ENCODE results near the gene SOX10.
"Not testable (repeated sequence)": the region's sequence is repeated elsewhere in the genome, so short reads cannot be mapped to it uniquely, and the experiment has no call there.

Gene SOX10

GRCh38 chr22:37982938-37983859, 1.2 kb downstream of the SOX10 start:
- no peaks in the 10 kb centered on the region for H3K36me3 ChIP-seq (ENCODE audit: control insufficient read depth, insufficient read depth, low read length)
- H3K27me3 ChIP-seq (ENCODE audit: control insufficient read depth, insufficient read depth, low read length) = peaks cover 29% of the 10 kb centered on the region
- peaks cover 33% of the 10 kb centered on the region for H3K4me1 ChIP-seq (ENCODE audit: control insufficient read depth, insufficient read depth, low read length)
- H3K9me3 ChIP-seq (ENCODE audit: control insufficient read depth, insufficient read depth, low read depth, low read length) = no peaks in the 10 kb centered on the region
- H3K9ac ChIP-seq (ENCODE audit: low read length) = peak overlapping the region; percentile 37
- peak overlapping the region; percentile 60 for H3K4me3 ChIP-seq (ENCODE audit: low read depth, low read length)
- no peak overlapping the region for H3K27ac ChIP-seq (ENCODE audit: low read depth, low read length)

GRCh38 chr22:37982151-37982785, 2.1 kb downstream of the SOX10 start:
- peaks cover 29% of the 10 kb centered on the region for H3K27me3 ChIP-seq (ENCODE audit: control insufficient read depth, insufficient read depth, low read length)
- peaks cover 33% of the 10 kb centered on the region for H3K4me1 ChIP-seq (ENCODE audit: control insufficient read depth, insufficient read depth, low read length)
- no peaks in the 10 kb centered on the region for H3K36me3 ChIP-seq (ENCODE audit: control insufficient read depth, insufficient read depth, low read length)
- H3K9me3 ChIP-seq (ENCODE audit: control insufficient read depth, insufficient read depth, low read depth, low read length) = no peaks in the 10 kb centered on the region
- H3K27ac ChIP-seq (ENCODE audit: low read depth, low read length) = no peak overlapping the region
- no peak overlapping the region for H3K4me3 ChIP-seq (ENCODE audit: low read depth, low read length)
- H3K9ac ChIP-seq (ENCODE audit: low read length) = no peak overlapping the region

- H3K27ac ChIP-seq (ENCODE audit: low read depth, low read length) = no peak overlapping the region
- peaks cover 33% of the 10 kb centered on the region for H3K4me1 ChIP-seq (ENCODE audit: control insufficient read depth, insufficient read depth, low read length)
- no peaks in the 10 kb centered on the region for H3K9me3 ChIP-seq (ENCODE audit: control insufficient read depth, insufficient read depth, low read depth, low read length)
- H3K27me3 ChIP-seq (ENCODE audit: control insufficient read depth, insufficient read depth, low read length) = peaks cover 29% of the 10 kb centered on the region
- no peak overlapping the region for H3K9ac ChIP-seq (ENCODE audit: low read length)
- H3K4me3 ChIP-seq (ENCODE audit: low read depth, low read length) = no peak overlapping the region
- H3K36me3 ChIP-seq (ENCODE audit: control insufficient read depth, insufficient read depth, low read length) = no peaks in the 10 kb centered on the region
These were observed 2.9 kb downstream of the SOX10 start for GRCh38 chr22:37981282-37982011.

- H3K27ac ChIP-seq (ENCODE audit: low read depth, low read length) = no peak overlapping the region
- peaks cover 24% of the 10 kb centered on the region for H3K27me3 ChIP-seq (ENCODE audit: control insufficient read depth, insufficient read depth, low read length)
- peaks cover 7% of the 10 kb centered on the region; the same call in 1 of the 2 replicates for H3K36me3 ChIP-seq (ENCODE audit: control insufficient read depth, insufficient read depth, low read length)
- no peak overlapping the region for H3K4me3 ChIP-seq (ENCODE audit: low read depth, low read length)
- no peaks in the 10 kb centered on the region for H3K9me3 ChIP-seq (ENCODE audit: control insufficient read depth, insufficient read depth, low read depth, low read length)
- peaks cover 24% of the 10 kb centered on the region for H3K4me1 ChIP-seq (ENCODE audit: control insufficient read depth, insufficient read depth, low read length)
- no peak overlapping the region for H3K9ac ChIP-seq (ENCODE audit: low read length)
These were observed 4.6 kb downstream of the SOX10 start for GRCh38 chr22:37979782-37980181.

GRCh38 chr22:37976547-37976946, 7.8 kb downstream of the SOX10 start:
- Histone ChIP-seq H3K27ac (ENCODE audit: low read depth, low read length) (no peak overlapping the region), H3K9ac (ENCODE audit: low read length) (no peak overlapping the region), H3K4me1 (ENCODE audit: control insufficient read depth, insufficient read depth, low read length) (peaks cover 22% of the 10 kb centered on the region), H3K27me3 (ENCODE audit: control insufficient read depth, insufficient read depth, low read length) (peaks cover 2% of the 10 kb centered on the region; the same call in 1 of the 2 replicates), H3K9me3 (ENCODE audit: control insufficient read depth, insufficient read depth, low read depth, low read length) (no peaks in the 10 kb centered on the region), H3K4me3 (ENCODE audit: low read depth, low read length) (no peak overlapping the region), H3K36me3 (ENCODE audit: control insufficient read depth, insufficient read depth, low read length) (peaks cover 8% of the 10 kb centered on the region; the same call in 1 of the 2 replicates)

GRCh38 chr22:37976022-37976421, 8.3 kb downstream of the SOX10 start:
- H3K27me3 ChIP-seq (ENCODE audit: control insufficient read depth, insufficient read depth, low read length); H3K36me3 ChIP-seq (ENCODE audit: control insufficient read depth, insufficient read depth, low read length); H3K27ac ChIP-seq (ENCODE audit: low read depth, low read length); H3K9ac ChIP-seq (ENCODE audit: low read length); H3K9me3 ChIP-seq (ENCODE audit: control insufficient read depth, insufficient read depth, low read depth, low read length); H3K4me3 ChIP-seq (ENCODE audit: low read depth, low read length): not testable (repeated sequence)
- peaks cover 27% of the 10 kb centered on the region for H3K4me1 ChIP-seq (ENCODE audit: control insufficient read depth, insufficient read depth, low read length)

- Histone ChIP-seq H3K4me1 (ENCODE audit: control insufficient read depth, insufficient read depth, low read length) (peaks cover 26% of the 10 kb centered on the region), H3K27me3 (ENCODE audit: control insufficient read depth, insufficient read depth, low read length) (no peaks in the 10 kb centered on the region), H3K9me3 (ENCODE audit: control insufficient read depth, insufficient read depth, low read depth, low read length) (no peaks in the 10 kb centered on the region), H3K27ac (ENCODE audit: low read depth, low read length) (no peak overlapping the region), H3K9ac (ENCODE audit: low read length) (no peak overlapping the region), H3K36me3 (ENCODE audit: control insufficient read depth, insufficient read depth, low read length) (peaks cover 8% of the 10 kb centered on the region; the same call in 1 of the 2 replicates), H3K4me3 (ENCODE audit: low read depth, low read length) (no peak overlapping the region)
These were observed 9.2 kb downstream of the SOX10 start for GRCh38 chr22:37975153-37975552.

- H3K9me3 ChIP-seq (ENCODE audit: control insufficient read depth, insufficient read depth, low read depth, low read length) = no peaks in the 10 kb centered on the region
- no peaks in the 10 kb centered on the region for H3K27me3 ChIP-seq (ENCODE audit: control insufficient read depth, insufficient read depth, low read length)
- no peak overlapping the region for H3K9ac ChIP-seq (ENCODE audit: low read length)
- H3K36me3 ChIP-seq (ENCODE audit: control insufficient read depth, insufficient read depth, low read length) = peaks cover 11% of the 10 kb centered on the region
- no peak overlapping the region for H3K27ac ChIP-seq (ENCODE audit: low read depth, low read length)
- no peak overlapping the region for H3K4me3 ChIP-seq (ENCODE audit: low read depth, low read length)
- peaks cover 18% of the 10 kb centered on the region for H3K4me1 ChIP-seq (ENCODE audit: control insufficient read depth, insufficient read depth, low read length)
These were observed 10.8 kb downstream of the SOX10 start for GRCh38 chr22:37973271-37974170.

GRCh38 chr22:37972527-37972926, 11.8 kb downstream of the SOX10 start:
- Histone ChIP-seq H3K9me3 (ENCODE audit: control insufficient read depth, insufficient read depth, low read depth, low read length) (no peaks in the 10 kb centered on the region), H3K27ac (ENCODE audit: low read depth, low read length) (no peak overlapping the region), H3K27me3 (ENCODE audit: control insufficient read depth, insufficient read depth, low read length) (no peaks in the 10 kb centered on the region), H3K36me3 (ENCODE audit: control insufficient read depth, insufficient read depth, low read length) (peaks cover 21% of the 10 kb centered on the region), H3K4me1 (ENCODE audit: control insufficient read depth, insufficient read depth, low read length) (peaks cover 18% of the 10 kb centered on the region), H3K9ac (ENCODE audit: low read length) (no peak overlapping the region), H3K4me3 (ENCODE audit: low read depth, low read length) (no peak overlapping the region)

Measured in HUES6 (cell line).